HCT116 (cell line): ENCODE measurements around the gene CDC45. TPM values are rescaled to one million over a fixed set of nuclear protein-coding genes. Genes with fewer than 3 reads are reported as not detected.

ENCODE experiments used
- ATAC-seq: fragments of 200-7000 bp; cut with Tn5 transposase; 2 replicates; pipeline ENCODE4 v1.9.1; 2020; ENCODE audit warnings: mild to moderate bottlenecking, moderate library complexity
- BruUV-seq: library from RNA; stranded (reverse); fragments of 400-500 nt; replicated peaks from 2 replicates; lab custom pipeline; 2021; lab: Mats Ljungman, UMichigan
- CTCF ChIA-PET: fragments of 300-600 bp; sonication (Branson Sonifier 250); formaldehyde crosslinking; loops from one replicate; lab custom pipeline; 2021; ENCODE audit warnings: antibody characterized with exemption; lab: Charles Lee
- POLR2A ChIA-PET: fragments of 300-600, 350-600 bp; sonication (Branson Sonifier 250); formaldehyde crosslinking; loops from one replicate; lab custom pipeline; 2021; ENCODE audit warnings: antibody characterized with exemption; lab: Charles Lee
- RAD21 ChIA-PET, 2 experiments: fragments of 300-600 bp; sonication (Branson Sonifier 250); formaldehyde crosslinking; loops; one replicate each; lab custom pipeline; 2023; ENCODE audit warnings: low total read pairs in 2 of 2; ENCODE audit not compliant: uncharacterized antibody in 2 of 2, unreplicated experiment in 2 of 2, low non-redundant PET in 1 of 2; lab: Charles Lee
- DNase-seq: peaks from one replicate; pipeline ENCODE4 v3.0.0-alpha.2; 2010; ENCODE audit warnings: low read depth, low spot score
- H2AFZ ChIP-seq: fragments of 200-600 bp; shearing (Covaris generic), sonication (generic); 2 replicates; pipeline ENCODE4 v1.6.1; 2017; ENCODE audit warnings: low read depth, mixed run types, mixed read lengths, antibody characterized with exemption, low read length; ENCODE audit not compliant: poor library complexity, severe bottlenecking
- H3K27ac ChIP-seq: 2 replicates; pipeline ENCODE4 v1.5.1; 2012; ENCODE audit warnings: low read depth, low read length
- H3K27me3 ChIP-seq: fragments of 200-600 bp; sonication (generic); 2 replicates; pipeline ENCODE4 v1.6.1; 2016; ENCODE audit warnings: mixed run types, low read length, mixed read lengths; ENCODE audit not compliant: insufficient read depth
- H3K36me3 ChIP-seq, 2 experiments: fragments of 200-500 bp in 1 of 2; fragments of 200-600 bp in 1 of 2; sonication (Bioruptor generic) in 1 of 2; sonication (generic) in 1 of 2; 2 replicates each; pipeline versions ENCODE4 v1.5.1 to v1.6.1; 2014 to 2016; ENCODE audit warnings: low read length in 2 of 2, inconsistent platforms in 1 of 2, mixed read lengths in 1 of 2, mixed run types in 1 of 2; ENCODE audit not compliant: insufficient read depth in 2 of 2, control insufficient read depth in 1 of 2
- H3K4me1 ChIP-seq, 2 experiments: fragments of 200-600 bp in 1 of 2; sonication (generic) in 1 of 2; 2 replicates each; pipeline versions ENCODE4 v1.5.1 to v1.6.1; 2012 to 2017; ENCODE audit warnings: low read length in 2 of 2, inconsistent platforms in 1 of 2, mild to moderate bottlenecking in 1 of 2, mixed read lengths in 1 of 2, mixed run types in 1 of 2, moderate library complexity in 1 of 2; ENCODE audit not compliant: insufficient read depth in 2 of 2, control insufficient read depth in 1 of 2
- H3K4me2 ChIP-seq: fragments of 200-600 bp; sonication (generic); 2 replicates; pipeline ENCODE4 v1.6.1; 2017; ENCODE audit warnings: mixed run types, low read length, mixed read lengths
- H3K4me3 ChIP-seq, 2 experiments: fragments of 200-600 bp in 1 of 2; sonication (generic) in 1 of 2; replicated peaks in 1 of 2; 2 replicates each; pipeline ENCODE4 v1.5.1; 2011 to 2016; ENCODE audit warnings: low read length in 2 of 2, control low read depth in 1 of 2, low read depth in 1 of 2, mild to moderate bottlenecking in 1 of 2, mixed read lengths in 1 of 2, mixed run types in 1 of 2
- H3K79me2 ChIP-seq: fragments of 200-600 bp; sonication (generic); 2 replicates; pipeline ENCODE4 v1.6.1; 2017; ENCODE audit warnings: mild to moderate bottlenecking, mixed run types, low read length, moderate library complexity, mixed read lengths; ENCODE audit not compliant: insufficient read depth
- H3K9ac ChIP-seq: fragments of 200-600 bp; sonication (generic); 2 replicates; pipeline ENCODE4 v1.6.1; 2016; ENCODE audit warnings: low read length, mixed read lengths
- H3K9me2 ChIP-seq: fragments of 200-600 bp; sonication (generic), shearing (Covaris generic); 2 replicates; pipeline ENCODE4 v1.6.1; 2017; ENCODE audit warnings: mixed run types, mild to moderate bottlenecking, moderate library complexity; ENCODE audit not compliant: insufficient read depth
- H3K9me3 ChIP-seq, 2 experiments: fragments of 200-500 bp in 1 of 2; fragments of 200-600 bp in 1 of 2; sonication (Bioruptor generic) in 1 of 2; sonication (generic) in 1 of 2; 2 replicates each; pipeline ENCODE4 v1.6.1; 2014 to 2017; ENCODE audit warnings: low read length in 2 of 2, mixed read lengths in 2 of 2, inconsistent platforms in 1 of 2, low read depth in 1 of 2, mild to moderate bottlenecking in 1 of 2, mixed run types in 1 of 2, moderate library complexity in 1 of 2; ENCODE audit not compliant: control insufficient read depth in 1 of 2, insufficient read depth in 1 of 2
- H4K20me1 ChIP-seq: fragments of 200-600 bp; sonication (generic), shearing (Covaris generic); 2 replicates; pipeline ENCODE4 v1.6.1; 2017; ENCODE audit warnings: mixed run types, mild to moderate bottlenecking, moderate library complexity; ENCODE audit not compliant: insufficient read depth
- ATF3 ChIP-seq: IDR thresholded peaks from 2 replicates; pipeline ENCODE4 v1.6.1; 2012
- CBX3 ChIP-seq: IDR thresholded peaks from 2 replicates; pipeline ENCODE4 v1.6.1; 2012; ENCODE audit warnings: low read depth
- POLR2A ChIP-seq: IDR thresholded peaks from 2 replicates; pipeline ENCODE4 v1.7.0; 2011; ENCODE audit warnings: borderline replicate concordance; ENCODE audit not compliant: insufficient read depth, insufficient read length; ENCODE audit errors: extremely low read depth
- RAD21 ChIP-seq: IDR thresholded peaks from 2 replicates; pipeline ENCODE4 v1.6.1; 2012; ENCODE audit warnings: low read depth, mild to moderate bottlenecking
- SP1 ChIP-seq: IDR thresholded peaks from 2 replicates; pipeline ENCODE4 v1.6.1; 2012; ENCODE audit warnings: low read depth
- SRF ChIP-seq: IDR thresholded peaks from 2 replicates; pipeline ENCODE4 v1.6.1; 2012; ENCODE audit warnings: low read depth
- YY1 ChIP-seq: IDR thresholded peaks from 2 replicates; pipeline ENCODE4 v1.6.1; 2011; ENCODE audit warnings: low read length, low read depth, moderate library complexity, mild to moderate bottlenecking; ENCODE audit not compliant: insufficient replicate concordance; ENCODE audit errors: extremely low read depth
- intact Hi-C: fragments of 100-400 bp; cut with micrococcal nuclease; formaldehyde crosslinking; loops from 2 replicates; pipeline ENCODE4 v1.10.0; 2022
- total RNA-seq: library from RNA; stranded (reverse); gene quantifications from one replicate; pipeline ENCODE4 v1.2.1, GENCODE V29; 2021; ENCODE audit not compliant: unreplicated experiment
- TF ChIP-seq, protein P1 (sequence below): IDR thresholded peaks from 2 replicates; pipeline ENCODE4 v1.6.1; 2011; ENCODE audit warnings: mild to moderate bottlenecking, low read length, moderate library complexity; ENCODE audit not compliant: insufficient replicate concordance; ENCODE audit errors: extremely low read depth
- TF ChIP-seq, protein P2 (sequence below), 3 experiments: fragments of 200-600 bp in 1 of 3; sonication (generic) in 1 of 3; IDR thresholded peaks in 2 of 3; conservative IDR thresholded peaks in 1 of 3; 2 replicates each; pipeline ENCODE4 v1.5.1; 2012 to 2017; ENCODE audit warnings: low read depth in 2 of 3, low read length in 2 of 3, antibody characterized with exemption in 1 of 3, borderline replicate concordance in 1 of 3, control low read depth in 1 of 3, mild to moderate bottlenecking in 1 of 3, mixed read lengths in 1 of 3, mixed run types in 1 of 3, moderate library complexity in 1 of 3; ENCODE audit not compliant: insufficient read depth in 1 of 3
- TF ChIP-seq, protein P3 (sequence below): IDR thresholded peaks from 2 replicates; pipeline ENCODE4 v1.6.1; 2012

CDC45 gene
- total RNA-seq, 1 experiment from 2014 or later = 43.4 TPM

- H3K36me3 ChIP-seq = peaks cover 9 to 22% of the 10 kb centered on the region in 2 experiments; a peak in 3 of 4 replicates
- H3K9me2 ChIP-seq = no peaks in the 10 kb centered on the region
- no TSS peak for BruUV-seq
- H2AFZ ChIP-seq = no peak overlapping the region
- H3K9ac ChIP-seq = no peak overlapping the region
- no peak overlapping the region for H3K4me2 ChIP-seq
- H3K79me2 ChIP-seq = peaks cover 42% of the 10 kb centered on the region
- CTCF ChIA-PET = no interaction called here
- RAD21 ChIA-PET = no interaction called here
- POLR2A ChIA-PET = no interaction called here
- H3K27me3 ChIP-seq = no peaks in the 10 kb centered on the region
- intact Hi-C loops = no loop called here
- no peak for ATAC-seq
- H3K9me3 ChIP-seq = no peaks in the 10 kb centered on the region
- peaks cover 3% of the 10 kb centered on the region; the same call in 1 of the 2 replicates for H4K20me1 ChIP-seq
- DNase-seq = no peak
- TF ChIP-seq SP1 (no peak), POLR2A (no peak), YY1 (no peak), SRF (no peak), ATF3 (no peak), CBX3 (no peak), RAD21 (no peak)
- TF ChIP-seq, protein P1, sequence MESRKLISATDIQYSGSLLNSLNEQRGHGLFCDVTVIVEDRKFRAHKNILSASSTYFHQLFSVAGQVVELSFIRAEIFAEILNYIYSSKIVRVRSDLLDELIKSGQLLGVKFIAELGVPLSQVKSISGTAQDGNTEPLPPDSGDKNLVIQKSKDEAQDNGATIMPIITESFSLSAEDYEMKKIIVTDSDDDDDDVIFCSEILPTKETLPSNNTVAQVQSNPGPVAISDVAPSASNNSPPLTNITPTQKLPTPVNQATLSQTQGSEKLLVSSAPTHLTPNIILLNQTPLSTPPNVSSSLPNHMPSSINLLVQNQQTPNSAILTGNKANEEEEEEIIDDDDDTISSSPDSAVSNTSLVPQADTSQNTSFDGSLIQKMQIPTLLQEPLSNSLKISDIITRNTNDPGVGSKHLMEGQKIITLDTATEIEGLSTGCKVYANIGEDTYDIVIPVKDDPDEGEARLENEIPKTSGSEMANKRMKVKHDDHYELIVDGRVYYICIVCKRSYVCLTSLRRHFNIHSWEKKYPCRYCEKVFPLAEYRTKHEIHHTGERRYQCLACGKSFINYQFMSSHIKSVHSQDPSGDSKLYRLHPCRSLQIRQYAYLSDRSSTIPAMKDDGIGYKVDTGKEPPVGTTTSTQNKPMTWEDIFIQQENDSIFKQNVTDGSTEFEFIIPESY = no peak
- TF ChIP-seq, protein P2, sequence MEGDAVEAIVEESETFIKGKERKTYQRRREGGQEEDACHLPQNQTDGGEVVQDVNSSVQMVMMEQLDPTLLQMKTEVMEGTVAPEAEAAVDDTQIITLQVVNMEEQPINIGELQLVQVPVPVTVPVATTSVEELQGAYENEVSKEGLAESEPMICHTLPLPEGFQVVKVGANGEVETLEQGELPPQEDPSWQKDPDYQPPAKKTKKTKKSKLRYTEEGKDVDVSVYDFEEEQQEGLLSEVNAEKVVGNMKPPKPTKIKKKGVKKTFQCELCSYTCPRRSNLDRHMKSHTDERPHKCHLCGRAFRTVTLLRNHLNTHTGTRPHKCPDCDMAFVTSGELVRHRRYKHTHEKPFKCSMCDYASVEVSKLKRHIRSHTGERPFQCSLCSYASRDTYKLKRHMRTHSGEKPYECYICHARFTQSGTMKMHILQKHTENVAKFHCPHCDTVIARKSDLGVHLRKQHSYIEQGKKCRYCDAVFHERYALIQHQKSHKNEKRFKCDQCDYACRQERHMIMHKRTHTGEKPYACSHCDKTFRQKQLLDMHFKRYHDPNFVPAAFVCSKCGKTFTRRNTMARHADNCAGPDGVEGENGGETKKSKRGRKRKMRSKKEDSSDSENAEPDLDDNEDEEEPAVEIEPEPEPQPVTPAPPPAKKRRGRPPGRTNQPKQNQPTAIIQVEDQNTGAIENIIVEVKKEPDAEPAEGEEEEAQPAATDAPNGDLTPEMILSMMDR (IDR thresholded peaks at IDR 0.05 in 2 of 3, conservative IDR thresholded peaks at IDR 0.05 in 1 of 3; ENCODE audit: borderline replicate concordance in 1 of 3, insufficient read depth in 1 of 3, low read depth in 2 of 3, low read length in 2 of 3) = no peak
- TF ChIP-seq, protein P3, sequence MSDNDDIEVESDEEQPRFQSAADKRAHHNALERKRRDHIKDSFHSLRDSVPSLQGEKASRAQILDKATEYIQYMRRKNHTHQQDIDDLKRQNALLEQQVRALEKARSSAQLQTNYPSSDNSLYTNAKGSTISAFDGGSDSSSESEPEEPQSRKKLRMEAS = no peak
- no peaks in the 10 kb centered on the region for H3K4me1 ChIP-seq
- no peak overlapping the region for H3K4me3 ChIP-seq
- H3K27ac ChIP-seq = no peak overlapping the region
Observed at GRCh38 chr22:19440411-19441195, 39.1 kb upstream of the CDC45 start.
